Retina (tissue), 1 donor: ENCODE results near the gene CDHR2.

Source experiments
- DNase-seq: peaks from one replicate; pipeline ENCODE4 v3.0.0-alpha.2; 2016

CDHR2 gene

GRCh38 chr5:176528761-176529115, 20.4 kb upstream of the CDHR2 start:
- DNase-seq: no peak

- no peak for DNase-seq
Observed at GRCh38 chr5:176529116-176529740, 19.9 kb upstream of the CDHR2 start.

GRCh38 chr5:176529741-176530141, 19.4 kb upstream of the CDHR2 start:
- no peak for DNase-seq

- no peak for DNase-seq
Observed at GRCh38 chr5:176530393-176530982, 18.7 kb upstream of the CDHR2 start.

GRCh38 chr5:176530983-176531901, 17.9 kb upstream of the CDHR2 start:
- no peak for DNase-seq

GRCh38 chr5:176531902-176532493, 17.1 kb upstream of the CDHR2 start:
- no peak for DNase-seq

- no peak for DNase-seq
Observed at GRCh38 chr5:176532795-176533194, 16.3 kb upstream of the CDHR2 start.

GRCh38 chr5:176533390-176533789, 15.8 kb upstream of the CDHR2 start:
- DNase-seq: no peak

- no peak for DNase-seq
Observed at GRCh38 chr5:176533894-176534611, 15.1 kb upstream of the CDHR2 start.

GRCh38 chr5:176534640-176535039, 14.5 kb upstream of the CDHR2 start:
- DNase-seq: no peak

- DNase-seq: no peak
Observed at GRCh38 chr5:176535101-176535663, 14.0 kb upstream of the CDHR2 start.

- no peak for DNase-seq
Observed at GRCh38 chr5:176535664-176536131, 13.4 kb upstream of the CDHR2 start.

- peak; percentile 88 for DNase-seq
Observed at GRCh38 chr5:176536132-176536901, 12.8 kb upstream of the CDHR2 start.

- DNase-seq: peak; percentile 98
Observed at GRCh38 chr5:176536902-176537553, 12.1 kb upstream of the CDHR2 start, which contains the start of gene RNF44. Gene RNF44 (minus strand): TSS chr5:176537402. CDS start chr5:176532472, 4,930 bp downstream.

- DNase-seq: peak; percentile 97
Observed at GRCh38 chr5:176537554-176538229, 11.4 kb upstream of the CDHR2 start.

- no peak for DNase-seq
Observed at GRCh38 chr5:176538230-176538988, 10.7 kb upstream of the CDHR2 start.

- DNase-seq: no peak
Observed at GRCh38 chr5:176538989-176539384, 10.2 kb upstream of the CDHR2 start.

GRCh38 chr5:176540476-176540899, 8.7 kb upstream of the CDHR2 start:
- no peak for DNase-seq

GRCh38 chr5:176540956-176541337, 8.2 kb upstream of the CDHR2 start:
- DNase-seq: no peak
